Motor neuron (in vitro differentiated cells): ENCODE measurements around the gene PPP1R2. TPM values are rescaled to one million over a fixed set of nuclear protein-coding genes. Genes with fewer than 3 reads are reported as not detected.
A peak's percentile ranks its signal among the peaks of the same experiment; 100 is the strongest.

Experiments used
- ATAC-seq, 8 experiments: fragments of 200-7000 bp; cut with Tn5 transposase; replicated peaks in 6 of 8; 2 replicates each; pipeline ENCODE4 v1.8.0; 2021; ENCODE audit warnings: mild to moderate bottlenecking in 8 of 8, moderate library complexity in 8 of 8
- H3K27ac ChIP-seq, 2 donors: fragments of 250-450 bp; sonication (Bioruptor Pico); 2 replicates each; pipeline ENCODE4 v1.9.0; 2021; ENCODE audit warnings: antibody characterized with exemption in 2 of 2, mild to moderate bottlenecking in 2 of 2, moderate library complexity in 1 of 2
- H3K4me1 ChIP-seq, 2 donors: fragments of 250-450 bp; sonication (Bioruptor Pico); replicated peaks in 1 of 2; 2 replicates each; pipeline ENCODE4 v1.6.1; 2021; ENCODE audit warnings: antibody characterized with exemption in 2 of 2, mild to moderate bottlenecking in 2 of 2, moderate library complexity in 1 of 2
- H3K4me3 ChIP-seq, 5 donors: fragments of 250-450 bp; sonication (Bioruptor Pico); 2 replicates each; pipeline ENCODE4 v1.9.0; 2021; ENCODE audit warnings: antibody characterized with exemption in 5 of 5, mild to moderate bottlenecking in 5 of 5, moderate library complexity in 4 of 5
- WGBS, 10 experiments: fragments of 450-650 bp; shearing (Covaris generic); methylation state at CpG; one replicate each; pipeline ENCODE4 v1.0.0; 2022; 5-methylcytosine and 5-hydroxymethylcytosine counted together
- in situ Hi-C, 9 experiments: fragments of 400-800 bp; cut with MboI; loops; one replicate each; pipeline ENCODE4 v1.15.0; 2021; ENCODE audit warnings: low sequenced_read_pairs in 9 of 9, low pct_unique_long_range_greater_than_20kb in 2 of 9; ENCODE audit not compliant: unreplicated experiment in 9 of 9
- total RNA-seq, 8 experiments: library from RNA; unstranded; fragments of 300-600 nt; gene quantifications; 2 replicates each; pipeline versions ENCODE4 v1.2.3 to v1.2.4, GENCODE V29; 2022

PPP1R2 gene
- total RNA-seq, 8 experiments from 2014 or later: 28.0 to 65.0 (median 36.9) TPM

DNA sequence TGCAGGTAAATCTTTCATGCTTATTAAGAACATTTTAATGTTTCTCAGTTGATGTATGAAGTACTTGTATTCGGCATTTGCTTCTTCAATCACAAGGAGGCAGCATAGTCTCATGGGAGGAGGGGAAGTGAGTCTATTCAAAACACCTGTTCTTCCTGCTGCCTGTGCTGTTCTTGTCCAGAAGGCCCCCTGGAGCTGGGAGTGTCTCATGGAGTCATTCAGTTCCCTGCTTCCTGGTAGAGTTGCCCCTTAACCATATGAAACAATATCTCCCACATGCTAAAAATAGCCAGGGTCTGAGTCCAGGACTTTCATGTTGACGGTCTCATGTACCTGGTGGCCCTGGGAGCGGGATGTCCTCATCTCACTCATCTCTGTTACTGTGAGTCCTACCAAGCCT lies 15.5 kb upstream of the PPP1R2 start:
- peak; percentile 33 to 90 (median 57) for ATAC-seq
- H3K4me1 ChIP-seq: peaks cover 21 to 29% of the 10 kb centered on the region in 2 donors
- 0 to 83% (median 80%) methylated on average over 1 to 3 of the region's 3 CpGs; no CpG with 5 or more reads in 3 of the 10 experiments for WGBS, 10 experiments
- H3K4me3 ChIP-seq: no peak overlapping the region
- in situ Hi-C loops: no loop called here
- H3K27ac ChIP-seq: no peak overlapping the region

- Histone ChIP-seq H3K4me1 (peaks cover 21 to 29% of the 10 kb centered on the region in 2 donors), H3K27ac (no peak overlapping the region), H3K4me3 (no peak overlapping the region)
- ATAC-seq: peak in 5 of 8 experiments; percentile 59 to 81 (median 74)
- WGBS, 10 experiments: 17 to 70% (median 40%) methylated on average over 1 to 4 of the region's 4 CpGs
- in situ Hi-C loops: no loop called here
These were observed 14.2 kb upstream of the PPP1R2 start for GRCh38 chr3:195557322-195557721.

DNA sequence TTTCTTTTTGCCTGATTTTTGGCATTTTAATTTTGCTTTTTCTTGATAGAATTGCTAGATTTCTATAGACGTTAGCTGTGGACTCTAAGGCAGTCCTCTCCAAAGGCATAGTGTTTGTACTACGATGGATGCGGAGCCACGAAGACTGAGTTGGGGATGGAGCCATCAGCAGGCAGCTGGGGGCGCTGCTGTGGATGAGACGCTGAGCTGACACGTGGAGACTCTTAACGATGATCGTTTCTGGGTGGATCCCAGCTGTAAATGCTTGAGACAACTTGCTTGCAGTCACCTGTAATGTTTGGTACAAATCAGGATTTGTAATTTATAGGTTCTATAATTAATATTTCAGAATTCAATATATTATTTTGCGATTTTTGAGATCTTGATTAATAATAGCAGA lies 13.3 kb upstream of the PPP1R2 start:
- in situ Hi-C loops: no loop called here
- H3K27ac ChIP-seq: no peak overlapping the region
- H3K4me3 ChIP-seq: no peak overlapping the region
- H3K4me1 ChIP-seq: peaks cover 21 to 29% of the 10 kb centered on the region in 2 donors
- ATAC-seq: peak in 3 of 8 experiments; percentile 55 to 81 (median 79)
- WGBS, 10 experiments: 29 to 100% (median 49%) methylated on average over 1 to 10 of the region's 10 CpGs

- peak in 5 of 8 experiments; percentile 67 to 83 (median 80) for ATAC-seq
These were observed 12.0 kb upstream of the PPP1R2 start for GRCh38 chr3:195555110-195555509.

GRCh38 chr3:195554458-195554857 lies 11.3 kb upstream of the PPP1R2 start:
- in situ Hi-C loops: no loop called here

More at GRCh38 chr3:195555110-195555509, 12.0 kb upstream of the PPP1R2 start:
- Histone ChIP-seq H3K4me1 (peaks cover 21 to 26% of the 10 kb centered on the region in 2 donors), H3K27ac (no peak overlapping the region), H3K4me3 (no peak overlapping the region)
- in situ Hi-C loops: no loop called here
- WGBS, 10 experiments: 41 to 80% (median 73%) methylated on average over 1 to 7 of the region's 8 CpGs; no CpG with 5 or more reads in 2 of the 10 experiments

GRCh38 chr3:195553268-195553667 lies 10.1 kb upstream of the PPP1R2 start:
- H3K4me1 ChIP-seq: peaks cover 26 to 29% of the 10 kb centered on the region in 2 donors
- in situ Hi-C loops: no loop called here
- ATAC-seq: no peak
- no peak overlapping the region for H3K4me3 ChIP-seq
- H3K27ac ChIP-seq: no peak overlapping the region
- WGBS, 10 experiments: 60 to 100% (median 94%) methylated on average over 1 to 4 of the region's 7 CpGs; no CpG with 5 or more reads in 5 of the 10 experiments

More at GRCh38 chr3:195554458-195554857, 11.3 kb upstream of the PPP1R2 start:
- 78 to 100% (median 92%) methylated on average over 1 to 13 of the region's 15 CpGs; no CpG with 5 or more reads in 1 of the 10 experiments for WGBS, 10 experiments
- no peak overlapping the region for H3K4me3 ChIP-seq
- no peak for ATAC-seq
- H3K4me1 ChIP-seq: peaks cover 21 to 24% of the 10 kb centered on the region in 2 donors
- no peak overlapping the region for H3K27ac ChIP-seq

DNA sequence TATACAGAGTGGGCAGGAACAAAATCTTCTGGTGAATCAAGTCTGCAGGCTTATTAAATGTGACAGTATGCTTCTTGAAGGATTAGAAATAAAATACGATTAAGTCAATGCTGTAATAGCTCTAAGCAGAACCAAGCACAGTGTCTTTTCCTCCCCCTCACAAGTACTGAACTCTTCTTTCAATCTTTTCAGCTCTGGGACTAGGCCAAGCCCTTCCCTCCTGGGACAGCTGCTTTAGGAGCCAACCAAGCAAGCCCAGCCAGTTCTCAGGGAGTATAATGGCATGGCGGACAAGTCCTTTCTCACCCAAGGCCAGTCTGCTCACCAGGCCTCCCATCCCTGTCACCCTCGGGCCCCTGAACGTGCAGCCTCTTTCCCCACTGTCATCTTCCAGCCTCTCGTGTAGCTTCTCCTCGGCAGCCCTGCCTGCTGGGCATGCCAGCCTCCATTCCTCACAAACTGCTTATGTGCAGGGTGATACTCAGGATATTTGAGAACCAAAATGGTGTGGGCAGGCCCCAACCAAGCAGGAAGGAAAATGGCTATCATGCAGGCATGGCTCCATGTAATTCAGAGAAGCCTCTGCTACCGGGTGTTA lies 8.4 kb upstream of the PPP1R2 start:
- Histone ChIP-seq H3K4me1 (peaks cover 20 to 25% of the 10 kb centered on the region in 2 donors), H3K27ac (no peak overlapping the region), H3K4me3 (no peak overlapping the region)
- ATAC-seq: no peak
- WGBS, 10 experiments: 0 to 92% (median 57%) methylated on average over 1 to 6 of the region's 7 CpGs; no CpG with 5 or more reads in 3 of the 10 experiments
- in situ Hi-C loops: no loop called here

DNA sequence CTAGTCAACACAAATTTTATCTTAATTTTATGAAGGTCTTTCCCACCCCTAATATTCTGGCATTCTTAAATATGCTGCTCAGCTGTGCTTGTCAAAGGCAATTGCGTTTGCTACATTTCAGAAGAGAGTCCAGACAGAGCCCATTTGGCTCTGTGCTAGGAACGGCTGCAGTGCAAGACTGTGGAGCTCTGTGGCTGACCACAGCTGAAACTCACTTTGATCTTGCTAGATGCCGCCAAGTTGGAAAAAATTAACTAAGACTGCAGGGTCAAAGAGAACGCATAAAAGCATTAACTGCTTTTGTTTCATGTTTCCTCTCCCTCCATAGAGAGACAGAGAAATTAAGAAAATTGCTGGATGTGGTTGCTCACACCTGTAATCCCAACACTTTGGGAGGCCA lies 7.6 kb upstream of the PPP1R2 start:
- WGBS, 10 experiments: 0 to 88% (median 57%) methylated on average over 1 to 4 of the region's 4 CpGs; no CpG with 5 or more reads in 1 of the 10 experiments

DNA sequence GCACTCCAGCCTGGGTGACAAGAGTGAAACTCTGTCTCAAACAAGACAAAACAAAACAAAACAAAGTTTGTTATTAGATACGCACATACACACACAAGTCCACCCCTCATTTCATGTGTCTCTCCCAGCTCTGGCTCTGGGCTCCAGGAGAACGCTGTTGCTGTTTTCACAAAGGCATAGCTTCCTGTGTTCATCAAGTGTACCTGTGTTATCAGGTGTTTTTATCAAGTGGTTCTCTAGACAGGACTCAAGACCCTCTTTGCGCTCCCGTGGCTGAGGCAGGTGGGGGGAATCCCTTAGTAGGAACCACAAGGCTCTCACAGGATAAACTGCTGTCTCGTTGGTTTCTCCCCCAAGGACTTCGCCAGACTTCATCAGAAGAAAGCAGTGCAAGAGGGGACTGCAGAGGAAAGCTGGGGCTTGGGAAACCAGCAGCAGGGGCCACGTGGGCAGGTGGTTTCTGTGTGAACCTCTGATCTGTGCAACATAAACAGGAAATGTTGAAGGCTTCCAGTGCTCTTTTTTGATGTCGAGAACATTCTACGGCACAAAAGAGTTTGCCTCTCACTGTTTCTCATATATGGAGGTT lies 6.9 kb upstream of the PPP1R2 start:
- in situ Hi-C loops: loop anchor here in 3 of 9 experiments (25.0 kb wide), 2 partner anchors 288 to 863 kb away; partner anchors contain the start of genes XXYLT1 (in 2 of the 3) and FAM43A (in 1 of the 3)

More for the DNA sequence above, 7.6 kb upstream of the PPP1R2 start:
- Histone ChIP-seq H3K4me1 (peaks cover 18 to 23% of the 10 kb centered on the region in 2 donors), H3K27ac (no peak overlapping the region), H3K4me3 (no peak overlapping the region)
- in situ Hi-C loops: no loop called here
- no peak for ATAC-seq

DNA sequence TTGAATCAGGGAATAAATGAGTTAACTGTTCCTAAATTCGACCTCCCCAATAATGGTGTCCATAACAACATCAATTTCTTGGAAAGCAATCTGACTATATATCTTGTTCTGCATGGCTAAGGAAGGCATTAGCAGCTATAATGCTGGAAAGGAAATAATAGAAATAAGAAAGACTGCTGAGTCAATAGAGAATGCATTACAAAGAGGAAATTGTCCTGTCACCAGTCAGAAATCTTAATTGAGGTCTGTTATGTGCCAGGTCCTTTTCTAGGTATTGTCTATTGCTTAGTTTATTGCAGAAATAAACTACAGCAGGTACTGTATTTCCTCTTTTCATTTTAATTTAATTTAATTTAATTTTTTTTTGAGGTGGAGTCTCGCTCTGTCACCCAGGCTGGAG lies 5.9 kb upstream of the PPP1R2 start:
- 0 to 100% (median 42%) methylated on average over 1 to 2 of the region's 2 CpGs; no CpG with 5 or more reads in 1 of the 10 experiments for WGBS, 10 experiments
- in situ Hi-C loops: loop anchor here in 3 of 9 experiments (25.0 kb wide), 2 partner anchors 287 to 862 kb away; partner anchors contain the start of genes XXYLT1 (in 2 of the 3) and FAM43A (in 1 of the 3)

More for the DNA sequence above, 6.9 kb upstream of the PPP1R2 start:
- Histone ChIP-seq H3K27ac (no peak overlapping the region), H3K4me3 (no peak overlapping the region), H3K4me1 (peaks cover 17 to 18% of the 10 kb centered on the region in 2 donors)
- 33 to 100% (median 83%) methylated on average over 1 to 7 of the region's 9 CpGs; no CpG with 5 or more reads in 1 of the 10 experiments for whole genome bisulfite sequencing, 10 experiments
- ATAC-seq: no peak

GRCh38 chr3:195548501-195548900 lies 5.4 kb upstream of the PPP1R2 start:
- Histone ChIP-seq H3K4me3 (no peak overlapping the region), H3K4me1 (peaks cover 23 to 25% of the 10 kb centered on the region in 2 donors), H3K27ac (no peak overlapping the region)
- ATAC-seq: peak in 2 of 8 experiments; percentile 10 to 24
- in situ Hi-C loops: loop anchor here in 3 of 9 experiments (25.0 kb wide), 2 partner anchors 286 to 861 kb away; partner anchors contain the start of genes XXYLT1 (in 2 of the 3) and FAM43A (in 1 of the 3)

More for the DNA sequence above, 5.9 kb upstream of the PPP1R2 start:
- peak in 1 of 8 experiments; percentile 52 for ATAC-seq
- Histone ChIP-seq H3K27ac (no peak overlapping the region), H3K4me1 (peaks cover 21 to 22% of the 10 kb centered on the region in 2 donors), H3K4me3 (no peak overlapping the region)

DNA sequence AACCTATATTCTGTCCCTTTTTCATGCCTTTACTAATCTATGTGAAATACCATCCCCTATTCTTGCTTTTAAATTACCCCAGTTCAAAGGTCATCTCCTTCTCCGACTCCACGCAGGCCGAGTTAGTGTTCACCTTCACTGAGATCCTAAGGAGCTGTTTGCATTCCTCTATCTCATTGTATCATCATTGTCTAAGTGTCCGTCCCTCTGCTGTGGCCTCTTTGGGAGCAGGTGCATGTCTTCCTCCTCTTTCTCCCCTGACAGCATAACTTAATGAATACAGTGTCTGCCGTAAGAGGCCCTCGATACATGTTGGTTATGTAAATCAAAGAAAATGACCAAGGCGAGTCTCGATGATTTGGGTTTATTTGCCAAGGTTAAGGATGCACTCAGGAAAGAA lies 4.9 kb upstream of the PPP1R2 start:
- 14 to 64% (median 30%) methylated on average over 2 to 8 of the region's 8 CpGs; no CpG with 5 or more reads in 1 of the 10 experiments for WGBS, 10 experiments
- no peak overlapping the region for H3K4me3 ChIP-seq
- in situ Hi-C loops: loop anchor here in 3 of 9 experiments (25.0 kb wide), 2 partner anchors 286 to 861 kb away; partner anchors contain the start of genes XXYLT1 (in 2 of the 3) and FAM43A (in 1 of the 3)
- no peak for ATAC-seq
- no peak overlapping the region for H3K27ac ChIP-seq
- H3K4me1 ChIP-seq: peaks cover 23 to 25% of the 10 kb centered on the region in 2 donors

DNA sequence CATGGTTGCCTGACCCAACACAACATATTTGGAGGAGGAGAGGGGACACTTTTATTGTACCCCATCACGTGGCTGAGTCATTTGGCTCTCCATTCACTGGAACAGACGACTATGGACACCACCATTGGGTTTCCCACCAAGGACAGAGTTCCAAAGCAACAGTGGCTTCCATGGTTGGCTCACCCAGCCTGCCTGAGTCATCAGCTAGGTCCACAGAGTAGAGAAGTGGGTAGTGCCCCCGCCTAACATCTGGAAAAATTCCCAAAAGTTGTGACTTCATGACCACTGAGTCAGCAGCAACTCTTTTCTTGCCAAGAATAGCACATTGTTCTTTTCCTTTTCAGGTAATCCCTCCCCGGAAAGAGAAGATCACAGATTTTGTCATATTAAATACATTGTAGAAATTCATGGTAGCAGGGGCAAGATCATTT lies 3.0 kb upstream of the PPP1R2 start:
- 0 to 75% (median 20%) methylated on average over 1 to 4 of the region's 4 CpGs; no CpG with 5 or more reads in 3 of the 10 experiments for WGBS, 10 experiments
- H3K4me1 ChIP-seq: peaks cover 24 to 33% of the 10 kb centered on the region in 2 donors
- in situ Hi-C loops: loop anchor here in 3 of 9 experiments (25.0 kb wide), 2 partner anchors 284 to 859 kb away; partner anchors contain the start of genes XXYLT1 (in 2 of the 3) and FAM43A (in 1 of the 3)
- ATAC-seq: peak in 2 of 8 experiments; percentile 3 to 14
- H3K27ac ChIP-seq: no peak overlapping the region
- H3K4me3 ChIP-seq: no peak overlapping the region
